ENCODE measurements around the gene PPP1R12A. TPM values are rescaled to one million over a fixed set of nuclear protein-coding genes. Genes with fewer than 3 reads are reported as not detected.
"Not testable (repeated sequence)": the region's sequence is repeated elsewhere in the genome, so short reads cannot be mapped to it uniquely, and the experiment has no call there.

PPP1R12A gene
- total RNA-seq, 2 experiments from 2014 or later, result 68.2 to 73.3 TPM

DNA sequence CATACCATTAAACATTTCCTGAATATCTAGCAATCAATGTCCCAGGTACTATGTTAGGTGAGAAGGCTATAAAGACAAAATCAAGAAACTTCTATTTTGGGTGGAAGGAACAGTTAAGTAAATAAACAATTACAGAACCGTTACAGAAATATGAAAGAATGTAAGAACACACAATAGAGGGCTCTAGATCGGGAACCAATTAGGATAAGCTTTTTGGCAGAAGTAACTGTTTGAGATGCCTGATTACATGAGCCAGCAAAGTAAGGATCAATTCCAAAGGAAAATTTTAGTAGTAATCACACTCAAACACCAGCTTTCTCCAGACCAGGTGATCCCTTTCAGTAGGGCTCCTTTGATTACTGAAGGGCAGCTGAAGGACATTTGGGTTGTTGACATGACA, 33.9 kb downstream of the PPP1R12A start:
- CTCF ChIA-PET, result no interaction called here
- POLR2A ChIA-PET, result no interaction called here

- ChIA-PET CTCF (no interaction called here), POLR2A (no interaction called here)
Observed at GRCh38 chr12:79900199-79900598, 34.7 kb downstream of the PPP1R12A start.

DNA sequence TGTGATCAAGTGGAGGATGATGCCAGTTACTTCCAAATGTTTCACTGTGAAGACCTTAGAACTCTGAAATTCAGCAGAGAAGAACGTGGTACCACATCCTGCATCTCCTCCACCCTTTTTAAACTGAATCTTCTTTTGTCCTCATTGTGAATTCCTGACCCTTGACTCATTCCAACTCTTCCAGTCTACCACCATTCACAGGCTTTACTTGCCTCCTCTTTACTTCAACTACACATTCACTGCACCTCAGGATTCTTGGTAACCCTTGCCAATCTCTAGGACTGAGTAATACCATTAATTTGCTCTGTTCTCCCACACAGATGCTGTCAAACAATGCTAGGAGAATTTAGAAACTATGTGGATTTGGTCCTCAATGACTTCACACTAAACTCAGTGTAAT, 37.3 kb downstream of the PPP1R12A start:
- ChIA-PET POLR2A (no interaction called here), CTCF (interaction anchor here (0.6 kb wide), 1 partner anchor 51 kb away, joined by 5 read pairs; no protein-coding TSS in a partner anchor)

- ChIA-PET POLR2A (no interaction called here), CTCF (no interaction called here)
Observed at GRCh38 chr12:79895804-79896203, 39.1 kb downstream of the PPP1R12A start.

- ChIA-PET POLR2A (no interaction called here), CTCF (no interaction called here)
Observed at GRCh38 chr12:79895071-79895470, 39.8 kb downstream of the PPP1R12A start.

DNA sequence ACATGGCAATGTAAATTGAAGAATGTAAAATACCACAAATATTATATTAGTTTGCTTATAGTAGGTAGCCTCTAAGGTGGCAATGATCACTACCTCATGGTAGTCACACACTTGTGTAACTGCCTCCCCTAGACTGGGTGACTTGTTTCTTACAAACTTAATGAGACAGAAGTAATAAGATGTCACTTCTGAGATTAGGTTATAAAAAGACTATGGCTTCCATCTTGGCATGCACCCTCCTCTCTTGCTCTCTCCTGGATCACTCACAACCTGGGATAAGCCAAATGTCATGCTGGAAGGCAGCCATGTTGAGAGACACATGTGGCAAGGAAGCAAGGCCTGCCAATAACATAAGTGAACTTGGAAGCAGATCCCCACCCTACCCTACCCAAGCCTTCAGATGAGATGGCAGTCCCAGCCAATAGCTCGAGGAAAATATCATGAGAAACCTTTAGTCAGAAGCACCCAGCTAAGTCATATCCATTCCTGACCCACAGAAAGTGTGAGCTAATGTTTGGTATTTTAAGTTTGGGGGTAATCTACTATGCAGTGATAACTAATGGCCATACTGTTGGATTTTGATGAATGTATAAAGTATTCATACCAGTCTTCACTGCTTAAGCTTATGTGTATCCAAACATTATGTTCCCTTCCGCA, 43.3 kb downstream of the PPP1R12A start:
- ChIA-PET POLR2A (no interaction called here), CTCF (no interaction called here)

DNA sequence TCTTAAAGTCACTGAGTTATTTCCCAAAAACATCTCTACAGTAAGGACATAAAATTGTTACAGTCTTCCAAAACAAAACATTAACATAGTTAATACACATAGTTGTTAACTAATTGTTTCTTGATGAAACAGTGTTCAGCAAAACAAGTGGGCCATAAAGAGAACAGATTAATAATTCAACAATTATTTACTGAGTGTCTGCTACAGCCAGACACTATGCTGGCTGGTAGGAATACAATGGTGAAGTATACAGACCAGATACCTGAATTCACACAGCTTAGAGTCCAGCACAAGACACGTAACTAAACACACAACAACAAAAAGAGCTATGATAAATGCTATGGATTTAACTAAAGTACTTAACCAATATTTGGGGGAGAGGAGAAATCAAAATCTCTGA, 47.0 kb downstream of the PPP1R12A start:
- CTCF ChIA-PET, result no interaction called here
- POLR2A ChIA-PET, result no interaction called here

DNA sequence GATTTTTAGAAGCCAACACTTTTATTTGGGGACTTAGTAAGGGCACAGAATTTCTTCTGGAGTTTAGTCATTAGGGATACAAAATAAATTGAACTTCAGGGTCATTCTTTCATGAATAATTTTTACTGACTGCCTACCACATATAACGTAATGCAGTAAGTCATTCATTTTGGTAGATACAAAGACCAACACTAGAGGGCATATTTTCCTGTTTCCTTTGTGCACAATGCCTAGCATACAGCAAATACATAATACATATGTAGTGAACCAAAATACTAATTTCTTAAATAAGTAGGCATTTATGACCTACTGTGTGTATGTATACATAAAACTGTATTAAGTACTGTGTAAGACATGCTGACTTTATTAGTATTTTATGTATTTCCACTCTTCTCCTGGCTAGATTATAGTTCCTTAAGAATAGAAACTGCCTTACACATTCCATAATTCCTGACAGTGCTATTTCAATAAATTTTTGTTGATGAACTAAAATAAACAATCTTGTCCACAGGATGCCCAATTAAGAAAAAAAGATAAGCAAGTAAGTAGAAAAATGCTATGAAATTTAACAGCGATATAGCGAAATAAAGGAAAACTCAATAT, 47.9 kb downstream of the PPP1R12A start:
- ChIA-PET CTCF (no interaction called here), POLR2A (no interaction called here)

- CTCF ChIA-PET, result no interaction called here
- POLR2A ChIA-PET, result no interaction called here
Observed at GRCh38 chr12:79885911-79886490, 48.9 kb downstream of the PPP1R12A start.

- ChIA-PET CTCF (no interaction called here), POLR2A (no interaction called here)
Observed at GRCh38 chr12:79884401-79885006, 50.4 kb downstream of the PPP1R12A start.

DNA sequence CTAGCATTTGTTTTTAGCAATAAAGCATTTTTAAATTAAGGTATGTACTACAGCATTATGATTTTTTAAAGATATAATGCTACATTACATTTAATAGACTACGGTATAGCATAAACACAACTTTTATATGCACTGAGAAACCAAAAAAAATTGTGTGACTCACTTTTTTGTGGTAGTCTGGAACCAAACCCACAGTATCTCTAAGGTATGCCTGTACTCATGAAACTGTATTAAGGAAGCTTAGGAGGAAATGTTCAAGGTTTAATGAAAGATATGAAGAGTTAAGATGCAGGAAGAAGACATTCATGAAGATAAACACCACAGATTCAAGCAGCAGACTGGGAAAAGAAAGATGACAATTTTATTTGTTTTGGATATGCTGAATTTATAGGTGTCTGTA, 51.7 kb downstream of the PPP1R12A start:
- POLR2A ChIA-PET, result no interaction called here
- CTCF ChIA-PET, result no interaction called here

DNA sequence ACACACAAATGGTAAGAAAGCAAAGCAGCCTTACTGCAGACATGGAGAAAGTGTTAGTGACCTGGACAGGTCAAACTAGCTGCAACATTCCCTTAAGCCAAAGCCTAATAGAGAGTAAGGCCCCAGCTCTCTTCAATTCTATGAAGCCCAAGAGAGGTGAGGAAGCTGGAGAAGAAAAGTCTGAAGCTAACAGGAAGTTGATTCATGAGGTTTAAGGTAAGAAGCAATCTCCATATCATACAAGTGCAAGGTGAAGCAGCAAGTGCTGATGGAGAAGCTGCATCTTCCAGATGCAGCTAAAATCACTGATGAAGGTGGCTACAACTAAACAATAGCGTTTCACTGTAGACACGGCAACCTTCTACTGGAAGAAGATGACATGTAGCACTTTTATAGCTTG, 53.5 kb downstream of the PPP1R12A start:
- POLR2A ChIA-PET, result no interaction called here
- CTCF ChIA-PET, result interaction anchor here (0.6 kb wide), 1 partner anchor 18 kb away, joined by 3 read pairs; no protein-coding TSS in a partner anchor

GRCh38 chr12:79878506-79878905, 56.4 kb downstream of the PPP1R12A start:
- POLR2A ChIA-PET, CTCF ChIA-PET: not testable (repeated sequence)

DNA sequence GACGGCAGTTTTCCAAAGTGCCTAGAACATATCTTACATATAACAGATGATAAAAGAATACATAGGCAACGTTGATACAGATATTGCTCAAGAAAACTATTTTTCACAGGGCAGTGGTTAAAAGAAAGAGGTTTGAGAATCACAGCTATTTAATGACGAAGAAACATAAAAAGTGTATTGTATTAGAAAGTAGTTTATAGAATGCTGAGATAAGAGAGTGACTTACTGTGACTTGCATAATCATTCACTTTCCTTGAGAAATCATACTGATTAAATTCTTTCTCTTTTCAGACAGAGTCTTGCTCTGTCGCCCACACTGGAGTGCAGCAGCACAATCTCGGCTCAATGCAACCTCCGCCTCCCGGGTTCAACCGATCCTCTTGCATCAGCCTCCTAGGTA, 57.7 kb downstream of the PPP1R12A start:
- POLR2A ChIA-PET, result no interaction called here
- CTCF ChIA-PET, result no interaction called here

- POLR2A ChIA-PET, result no interaction called here
- CTCF ChIA-PET, result no interaction called here
Observed at GRCh38 chr12:79874665-79875064, 60.2 kb downstream of the PPP1R12A start.

DNA sequence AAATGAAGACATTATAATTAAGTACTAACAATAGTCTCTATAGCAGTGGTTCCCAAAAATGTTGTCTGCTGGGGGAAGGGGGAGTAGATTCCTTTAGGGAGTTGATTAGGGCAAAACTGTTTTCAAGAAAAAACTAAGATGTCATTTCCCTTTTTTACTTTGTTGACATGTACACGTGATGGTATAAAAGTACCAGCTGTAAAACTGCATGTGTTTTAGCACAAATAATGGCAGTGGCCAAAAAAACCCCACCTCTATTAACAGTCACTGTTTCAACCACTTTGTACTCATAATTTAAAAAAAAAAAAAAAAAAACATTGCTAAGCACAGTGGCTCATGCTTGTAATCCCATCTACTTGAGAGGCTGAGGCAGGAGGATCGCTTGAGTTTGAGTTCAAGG, 61.7 kb downstream of the PPP1R12A start:
- CTCF ChIA-PET, result no interaction called here

GRCh38 chr12:79871621-79872020, 63.3 kb downstream of the PPP1R12A start:
- POLR2A ChIA-PET, result no interaction called here
- CTCF ChIA-PET, result no interaction called here

More for the DNA sequence above, 61.7 kb downstream of the PPP1R12A start:
- POLR2A ChIA-PET, result no interaction called here

GRCh38 chr12:79870916-79871315, 64.0 kb downstream of the PPP1R12A start:
- CTCF ChIA-PET, result no interaction called here
- POLR2A ChIA-PET, result no interaction called here

GRCh38 chr12:79859646-79860045, 75.3 kb downstream of the PPP1R12A start:
- ChIA-PET CTCF (no interaction called here), POLR2A (no interaction called here)

GRCh38 chr12:79858518-79858917, 76.4 kb downstream of the PPP1R12A start:
- POLR2A ChIA-PET, result no interaction called here
- CTCF ChIA-PET, result no interaction called here

DNA sequence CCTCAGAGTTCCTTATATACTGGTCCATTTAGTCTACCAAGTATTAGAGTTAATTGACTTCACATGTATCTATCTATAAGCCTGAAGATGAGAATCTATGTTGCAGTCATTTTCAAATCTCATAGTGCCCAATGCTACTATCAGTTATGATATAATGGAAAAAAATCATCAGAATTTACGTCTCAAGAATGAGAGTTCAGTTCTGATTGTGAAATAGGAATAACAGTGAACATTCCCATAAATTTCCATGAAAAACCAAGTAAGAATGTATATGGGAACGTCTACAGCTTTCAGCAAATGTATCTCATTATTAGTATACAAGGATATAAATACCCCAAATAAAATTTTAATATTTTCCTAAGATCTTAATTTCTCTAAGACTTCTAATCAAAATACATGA, 77.2 kb downstream of the PPP1R12A start:
- ChIA-PET CTCF (no interaction called here), POLR2A (no interaction called here)
